Fibroblast of pulmonary artery (primary cell): ENCODE results near the gene MEIS3.

ENCODE experiments used
- DNase-seq: peaks from one replicate; pipeline ENCODE4 v3.0.0-alpha.2; 2010; ENCODE audit warnings: low read depth
- H3K4me3 ChIP-seq: replicated peaks from 2 replicates; pipeline ENCODE4 v1.5.1; 2011; ENCODE audit warnings: low read depth, mild to moderate bottlenecking, control low read depth, low read length, moderate library complexity
- CTCF ChIP-seq: IDR thresholded peaks from 2 replicates; pipeline ENCODE4 v1.5.1; 2011; ENCODE audit warnings: mild to moderate bottlenecking, control low read depth, low read length, inconsistent platforms; ENCODE audit errors: missing control alignments

Gene MEIS3

GRCh38 chr19:47419030-47419783 lies at the start of gene MEIS3:
MEIS3 (minus strand) TSS chr19:47419527; CDS start chr19:47419081, 446 bp downstream.
- DNase-seq: no peak
- H3K4me3 ChIP-seq: peak within 1 kb of the TSS; percentile 45
- TF ChIP-seq CTCF: no peak

GRCh38 chr19:47467914-47468313 lies 48.6 kb upstream of the MEIS3 start:
- TF ChIP-seq CTCF: no peak
- DNase-seq: no peak
- H3K4me3 ChIP-seq: no peak overlapping the region

GRCh38 chr19:47465957-47466356 lies 46.6 kb upstream of the MEIS3 start:
- TF ChIP-seq CTCF: no peak
- DNase-seq: no peak
- no peak overlapping the region for H3K4me3 ChIP-seq

GRCh38 chr19:47464675-47465419 lies 45.5 kb upstream of the MEIS3 start:
- no peak overlapping the region for H3K4me3 ChIP-seq
- no peak for TF ChIP-seq CTCF
- DNase-seq: no peak

GRCh38 chr19:47461876-47462275 lies 42.5 kb upstream of the MEIS3 start:
- no peak overlapping the region for H3K4me3 ChIP-seq
- no peak for DNase-seq
- no peak for TF ChIP-seq CTCF

GRCh38 chr19:47459477-47459876 lies 40.1 kb upstream of the MEIS3 start:
- no peak overlapping the region for H3K4me3 ChIP-seq
- no peak for TF ChIP-seq CTCF
- DNase-seq: no peak
